ENCODE measurements around the gene KRTAP27-1. TPM values are rescaled to one million over a fixed set of nuclear protein-coding genes. Genes with fewer than 3 reads are reported as not detected.

Gene KRTAP27-1
- total RNA-seq, result not detected
- polyA plus RNA-seq, result not detected
- long read RNA-seq, donor 1, result 0 reads
- long read RNA-seq, donor 2, result 0 reads
- long read RNA-seq, donor 3, result 0 reads
- long read RNA-seq, donor 4, result 0 reads
- long read RNA-seq, donor 5, result 0 reads

- WGBS, 2 donors, result 84 to 94% methylated on average over 6 of the region's 6 CpGs
- no peak within 1 kb of the TSS for H3K27ac ChIP-seq (ENCODE audit: low read depth in 1 of 2, low read length in 1 of 2)
- ATAC-seq (ENCODE audit: insufficient read depth, low FRiP score), result no peak
Measured at GRCh38 chr21:30337276-30337744, at the start of gene KRTAP27-1. KRTAP27-1 (minus strand) TSS chr21:30337694; CDS start chr21:30337668, 26 bp downstream.

GRCh38 chr21:30382201-30382600 lies 44.7 kb upstream of the KRTAP27-1 start:
- WGBS, 2 donors, result 26 to 32% methylated on average over 1 of the region's 1 CpG
- no peak for DNase-seq

More at GRCh38 chr21:30337276-30337744, at the start of gene KRTAP27-1:
- Histone ChIP-seq H3K9me3 (ENCODE audit: control insufficient read depth in 4 of 4, insufficient read depth in 3 of 4, low read length in 3 of 4) (no peaks in the 10 kb centered on the region), H3K27me3 (ENCODE audit: control insufficient read depth in 3 of 3, insufficient read depth in 3 of 3, low read length in 2 of 3) (no peaks in the 10 kb centered on the region), H3K9ac (ENCODE audit: insufficient read depth in 1 of 2, low read length in 2 of 2) (no peak within 1 kb of the TSS), H3K36me3 (ENCODE audit: control insufficient read depth in 4 of 4, insufficient read depth in 4 of 4, low read length in 4 of 4) (no peaks in the 10 kb centered on the region), H3K4me3 (no peak within 1 kb of the TSS), H3K4me1 (ENCODE audit: control insufficient read depth in 5 of 5, insufficient read depth in 5 of 5, low read length in 5 of 5) (no peaks in the 10 kb centered on the region)
- TF ChIP-seq CTCF (IDR thresholded peaks at IDR 0.05; ENCODE audit: control extremely low read depth, extremely low read depth), result no peak
- DNase-seq, result no peak

GRCh38 chr21:30372139-30372770 lies 34.8 kb upstream of the KRTAP27-1 start, which contains the start of gene KRTAP13-2:
KRTAP13-2 (minus strand) TSS chr21:30372271; CDS start chr21:30372213, 58 bp downstream.
- no peak for TF ChIP-seq CTCF (IDR thresholded peaks at IDR 0.05; ENCODE audit: control extremely low read depth, extremely low read depth)
- no peak within 1 kb of the TSS for H3K4me3 ChIP-seq
- ATAC-seq (ENCODE audit: insufficient read depth, low FRiP score) (no peak), DNase-seq (no peak)
- no peak within 1 kb of the TSS for H3K27ac ChIP-seq (ENCODE audit: low read depth in 1 of 2, low read length in 1 of 2)
- 86% methylated on average over 5 of the region's 5 CpGs for WGBS, 2 donors
- no peaks in the 10 kb centered on the region for H3K36me3 ChIP-seq (ENCODE audit: control insufficient read depth in 4 of 4, insufficient read depth in 4 of 4, low read length in 4 of 4)
- no peaks in the 10 kb centered on the region for H3K27me3 ChIP-seq (ENCODE audit: control insufficient read depth in 3 of 3, insufficient read depth in 3 of 3, low read length in 2 of 3)
- no peaks in the 10 kb centered on the region for H3K9me3 ChIP-seq (ENCODE audit: control insufficient read depth in 4 of 4, insufficient read depth in 3 of 4, low read length in 3 of 4)
- no peak within 1 kb of the TSS for H3K9ac ChIP-seq (ENCODE audit: insufficient read depth in 1 of 2, low read length in 2 of 2)
- H3K4me1 ChIP-seq (ENCODE audit: control insufficient read depth in 5 of 5, insufficient read depth in 5 of 5, low read length in 5 of 5), result no peaks in the 10 kb centered on the region

More at GRCh38 chr21:30382201-30382600, 44.7 kb upstream of the KRTAP27-1 start:
- TF ChIP-seq CTCF (IDR thresholded peaks at IDR 0.05; ENCODE audit: control extremely low read depth, extremely low read depth), result no peak
- no peak overlapping the region for H3K27ac ChIP-seq (ENCODE audit: low read depth in 1 of 2, low read length in 1 of 2)
- H3K9ac ChIP-seq (ENCODE audit: insufficient read depth in 1 of 2, low read length in 2 of 2), result no peak overlapping the region
- no peaks in the 10 kb centered on the region for H3K4me1 ChIP-seq (ENCODE audit: control insufficient read depth in 5 of 5, insufficient read depth in 5 of 5, low read length in 5 of 5)
- H3K4me3 ChIP-seq, result no peak overlapping the region
- no peak for ATAC-seq (ENCODE audit: insufficient read depth, low FRiP score)
- no peaks in the 10 kb centered on the region for H3K27me3 ChIP-seq (ENCODE audit: control insufficient read depth in 3 of 3, insufficient read depth in 3 of 3, low read length in 2 of 3)
- no peaks in the 10 kb centered on the region for H3K36me3 ChIP-seq (ENCODE audit: control insufficient read depth in 4 of 4, insufficient read depth in 4 of 4, low read length in 4 of 4)
- peaks cover 0 to 4% (median 0%) of the 10 kb centered on the region in 4 donors for H3K9me3 ChIP-seq (ENCODE audit: control insufficient read depth in 4 of 4, insufficient read depth in 3 of 4, low read length in 3 of 4)
